ENCODE data around the gene GASK1A.

GASK1A gene

DNA sequence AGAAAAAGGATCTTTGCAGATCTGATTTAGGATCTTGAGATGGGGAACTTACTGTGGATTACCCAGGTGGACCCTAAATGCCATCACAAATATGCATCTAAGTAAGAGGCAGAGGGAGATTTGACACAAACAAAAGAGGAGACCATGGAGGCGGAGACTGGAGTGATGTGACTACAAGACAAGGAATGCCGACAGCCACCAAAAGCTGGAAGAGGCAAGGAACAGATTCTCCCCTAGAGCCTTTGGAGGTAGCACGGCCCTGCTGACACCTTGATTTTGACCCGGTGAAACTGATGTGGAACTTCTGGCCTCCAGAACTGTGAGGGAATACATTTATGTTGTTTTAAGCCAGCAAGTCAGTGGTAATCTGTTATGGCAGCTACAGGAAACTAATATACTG, 44.0 kb downstream of the GASK1A start:
- no peak for DNase-seq (ENCODE audit: low spot score)
- peaks cover 13% of the 10 kb centered on the region for H3K27me3 Mint-ChIP-seq (ENCODE audit: low read depth)
- no peak overlapping the region for H3K27ac Mint-ChIP-seq
- H3K4me3 Mint-ChIP-seq: peak overlapping the region; percentile 48
- H3K36me3 Mint-ChIP-seq (ENCODE audit: low read depth): no peaks in the 10 kb centered on the region
- H3K4me1 Mint-ChIP-seq (ENCODE audit: low read depth): peaks cover 28% of the 10 kb centered on the region
- H3K9me3 Mint-ChIP-seq: peaks cover 11% of the 10 kb centered on the region

- Mint-ChIP-seq H3K27ac (peak overlapping the region; percentile 67), H3K4me3 (peak overlapping the region; percentile 48), H3K9me3 (peaks cover 10% of the 10 kb centered on the region)
Measured at GRCh38 chr3:43023746-43024145, 44.6 kb downstream of the GASK1A start.

GRCh38 chr3:43024181-43024885, 45.2 kb downstream of the GASK1A start:
- H3K27me3 Mint-ChIP-seq (ENCODE audit: low read depth): peaks cover 13% of the 10 kb centered on the region
- peaks cover 28% of the 10 kb centered on the region for H3K4me1 Mint-ChIP-seq (ENCODE audit: low read depth)
- peaks cover 5% of the 10 kb centered on the region for H3K9me3 Mint-ChIP-seq
- DNase-seq (ENCODE audit: low spot score): no peak
- peak overlapping the region; percentile 48 for H3K4me3 Mint-ChIP-seq
- H3K27ac Mint-ChIP-seq: peak overlapping the region; percentile 67
- no peaks in the 10 kb centered on the region for H3K36me3 Mint-ChIP-seq (ENCODE audit: low read depth)

More at GRCh38 chr3:43023746-43024145, 44.6 kb downstream of the GASK1A start:
- no peaks in the 10 kb centered on the region for H3K36me3 Mint-ChIP-seq (ENCODE audit: low read depth)
- peaks cover 13% of the 10 kb centered on the region for H3K27me3 Mint-ChIP-seq (ENCODE audit: low read depth)
- DNase-seq (ENCODE audit: low spot score): no peak
- H3K4me1 Mint-ChIP-seq (ENCODE audit: low read depth): peaks cover 28% of the 10 kb centered on the region

- H3K27me3 Mint-ChIP-seq (ENCODE audit: low read depth): peaks cover 17% of the 10 kb centered on the region
- H3K9me3 Mint-ChIP-seq: peaks cover 5% of the 10 kb centered on the region
- peaks cover 28% of the 10 kb centered on the region for H3K4me1 Mint-ChIP-seq (ENCODE audit: low read depth)
- H3K4me3 Mint-ChIP-seq: no peak overlapping the region
- H3K27ac Mint-ChIP-seq: no peak overlapping the region
- no peaks in the 10 kb centered on the region for H3K36me3 Mint-ChIP-seq (ENCODE audit: low read depth)
- DNase-seq (ENCODE audit: low spot score): no peak
Measured at GRCh38 chr3:43025423-43025822, 46.3 kb downstream of the GASK1A start.

GRCh38 chr3:43028001-43028400, 48.9 kb downstream of the GASK1A start:
- no peak for DNase-seq (ENCODE audit: low spot score)
- Mint-ChIP-seq H3K4me1 (ENCODE audit: low read depth) (peaks cover 18% of the 10 kb centered on the region), H3K27me3 (ENCODE audit: low read depth) (peaks cover 17% of the 10 kb centered on the region), H3K4me3 (no peak overlapping the region), H3K9me3 (no peaks in the 10 kb centered on the region), H3K27ac (no peak overlapping the region), H3K36me3 (ENCODE audit: low read depth) (no peaks in the 10 kb centered on the region)

GRCh38 chr3:43028678-43029490, 49.8 kb downstream of the GASK1A start:
- DNase-seq (ENCODE audit: low spot score): no peak
- no peak overlapping the region for H3K27ac Mint-ChIP-seq
- peaks cover 9% of the 10 kb centered on the region for H3K4me1 Mint-ChIP-seq (ENCODE audit: low read depth)
- H3K4me3 Mint-ChIP-seq: no peak overlapping the region
- peaks cover 17% of the 10 kb centered on the region for H3K27me3 Mint-ChIP-seq (ENCODE audit: low read depth)
- no peaks in the 10 kb centered on the region for H3K36me3 Mint-ChIP-seq (ENCODE audit: low read depth)
- H3K9me3 Mint-ChIP-seq: no peaks in the 10 kb centered on the region

- Mint-ChIP-seq H3K27ac (no peak overlapping the region), H3K4me3 (no peak overlapping the region), H3K36me3 (ENCODE audit: low read depth) (no peaks in the 10 kb centered on the region), H3K9me3 (no peaks in the 10 kb centered on the region), H3K27me3 (ENCODE audit: low read depth) (peaks cover 16% of the 10 kb centered on the region), H3K4me1 (ENCODE audit: low read depth) (no peaks in the 10 kb centered on the region)
- no peak for DNase-seq (ENCODE audit: low spot score)
Measured at GRCh38 chr3:43030162-43030935, 51.2 kb downstream of the GASK1A start.

DNA sequence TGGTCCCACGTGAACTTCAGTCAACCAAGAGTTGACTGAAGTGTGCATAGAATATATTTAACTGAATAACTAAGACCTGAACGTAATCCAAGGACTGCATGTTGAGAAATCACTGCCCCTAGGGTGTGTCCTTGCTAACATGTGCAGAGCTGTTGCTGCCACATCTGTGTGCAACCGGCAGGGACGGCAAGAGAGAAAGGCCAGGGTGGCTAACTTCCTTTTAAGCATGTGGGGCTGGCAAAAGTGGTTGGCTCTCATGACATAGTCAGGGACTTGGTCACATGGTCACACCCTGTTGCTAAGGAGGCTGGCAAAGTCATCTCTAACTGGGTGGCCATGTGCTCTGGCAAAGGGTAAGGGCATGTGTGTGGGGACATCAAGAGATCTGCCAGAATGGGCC, 52.4 kb downstream of the GASK1A start:
- DNase-seq (ENCODE audit: low spot score): no peak
- no peak overlapping the region for H3K4me3 Mint-ChIP-seq
- no peaks in the 10 kb centered on the region for H3K9me3 Mint-ChIP-seq
- no peaks in the 10 kb centered on the region for H3K36me3 Mint-ChIP-seq (ENCODE audit: low read depth)
- H3K27ac Mint-ChIP-seq: no peak overlapping the region
- no peaks in the 10 kb centered on the region for H3K4me1 Mint-ChIP-seq (ENCODE audit: low read depth)
- peaks cover 10% of the 10 kb centered on the region for H3K27me3 Mint-ChIP-seq (ENCODE audit: low read depth)

- no peaks in the 10 kb centered on the region for H3K9me3 Mint-ChIP-seq
- H3K4me3 Mint-ChIP-seq: no peak overlapping the region
- no peaks in the 10 kb centered on the region for H3K4me1 Mint-ChIP-seq (ENCODE audit: low read depth)
- no peak for DNase-seq (ENCODE audit: low spot score)
- H3K27me3 Mint-ChIP-seq (ENCODE audit: low read depth): peaks cover 9% of the 10 kb centered on the region
- no peak overlapping the region for H3K27ac Mint-ChIP-seq
- no peaks in the 10 kb centered on the region for H3K36me3 Mint-ChIP-seq (ENCODE audit: low read depth)
Measured at GRCh38 chr3:43031889-43032545, 52.9 kb downstream of the GASK1A start.

GRCh38 chr3:43032646-43033628, 53.8 kb downstream of the GASK1A start:
- H3K27ac Mint-ChIP-seq: no peak overlapping the region
- DNase-seq (ENCODE audit: low spot score): no peak
- no peaks in the 10 kb centered on the region for H3K4me1 Mint-ChIP-seq (ENCODE audit: low read depth)
- no peaks in the 10 kb centered on the region for H3K36me3 Mint-ChIP-seq (ENCODE audit: low read depth)
- H3K9me3 Mint-ChIP-seq: no peaks in the 10 kb centered on the region
- H3K27me3 Mint-ChIP-seq (ENCODE audit: low read depth): peaks cover 7% of the 10 kb centered on the region
- H3K4me3 Mint-ChIP-seq: no peak overlapping the region

DNA sequence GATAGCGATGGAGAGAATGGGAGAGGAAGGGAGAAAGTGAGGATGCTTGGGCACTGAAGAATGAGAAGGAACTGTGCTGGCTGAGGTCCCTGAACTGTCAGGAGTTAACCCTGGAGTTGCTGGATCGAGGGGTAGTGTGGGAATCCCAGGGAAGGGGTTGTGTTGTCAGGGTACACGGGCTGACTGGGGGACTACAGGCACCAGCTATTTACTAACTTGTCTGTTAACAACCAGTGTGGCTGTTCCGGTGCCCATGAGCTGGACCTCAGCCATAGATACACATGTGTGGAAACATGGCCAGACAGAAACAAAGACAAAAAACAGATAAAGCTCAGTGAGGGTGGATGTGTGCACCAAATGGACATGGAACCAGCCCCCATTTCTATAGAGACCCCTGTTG, 55.1 kb downstream of the GASK1A start:
- Mint-ChIP-seq H3K36me3 (ENCODE audit: low read depth) (no peaks in the 10 kb centered on the region), H3K27ac (no peak overlapping the region), H3K4me3 (no peak overlapping the region), H3K9me3 (no peaks in the 10 kb centered on the region), H3K27me3 (ENCODE audit: low read depth) (peaks cover 11% of the 10 kb centered on the region), H3K4me1 (ENCODE audit: low read depth) (peaks cover 4% of the 10 kb centered on the region)
- no peak for DNase-seq (ENCODE audit: low spot score)

DNA sequence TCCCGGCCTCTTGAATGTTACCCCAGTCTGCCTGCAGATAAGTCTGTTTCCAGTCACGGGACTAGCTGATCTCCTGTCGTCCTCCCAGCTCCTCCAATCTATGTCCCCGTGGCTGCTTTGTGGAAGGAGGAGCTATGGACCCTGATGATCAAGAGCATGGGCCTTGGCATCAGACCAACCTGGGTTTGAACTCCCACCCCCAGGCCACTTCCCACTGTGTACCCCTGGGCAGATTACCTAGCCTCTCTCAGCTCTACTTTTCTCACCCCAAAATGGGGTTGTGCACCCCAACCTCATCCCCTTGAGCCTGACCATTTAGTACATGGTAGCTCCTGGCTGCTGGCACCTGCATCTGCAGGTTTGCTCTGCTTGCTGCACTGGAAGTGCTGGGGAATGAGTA, 55.8 kb downstream of the GASK1A start:
- Mint-ChIP-seq H3K27me3 (ENCODE audit: low read depth) (peaks cover 11% of the 10 kb centered on the region), H3K9me3 (no peaks in the 10 kb centered on the region), H3K36me3 (ENCODE audit: low read depth) (peaks cover 2% of the 10 kb centered on the region), H3K4me3 (no peak overlapping the region), H3K27ac (no peak overlapping the region), H3K4me1 (ENCODE audit: low read depth) (peaks cover 4% of the 10 kb centered on the region)
- no peak for DNase-seq (ENCODE audit: low spot score)

Data from T-helper 2 cell treated with Interferon-gamma antibody and Interleukin-4, amounts not matched to agents 5 μg/mL and 100 μg/mL, for 36 hours (primary cell).